ENCODE measurements around the gene TNKS1BP1. TPM values are rescaled to one million over a fixed set of nuclear protein-coding genes. Genes with fewer than 3 reads are reported as not detected.
A peak's percentile ranks its signal among the peaks of the same experiment; 100 is the strongest.

Gene TNKS1BP1
- total and polyA plus RNA-seq, 9 of the 15 experiments (the other 6 are each of a cell fraction or from before 2014, with no cell fraction given) = 1.1 to 47.2 (median 10.9) TPM

DNA sequence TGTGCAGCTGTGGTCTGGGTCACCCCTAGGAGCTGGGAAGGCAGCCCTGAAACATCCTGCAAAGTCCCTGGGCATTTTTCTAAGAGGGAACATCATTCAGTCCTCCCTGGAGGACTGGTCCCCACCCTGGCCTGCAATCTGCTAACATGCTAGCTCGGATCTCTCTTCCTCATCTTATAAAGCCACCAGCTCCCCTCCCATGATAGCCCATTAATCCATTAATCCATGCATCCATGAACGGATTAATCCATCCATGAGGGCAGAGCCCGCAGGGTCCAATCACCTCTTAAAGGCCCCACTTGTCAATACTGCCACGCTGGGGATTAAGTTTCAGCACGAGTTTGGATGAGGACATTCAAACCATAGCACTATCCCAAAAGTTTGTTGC is 44.1 kb upstream of the TNKS1BP1 start:
- in situ Hi-C loops (cut with MboI) = no loop called here
- CTCF ChIA-PET (ENCODE audit: low intra/inter-chr PET ratio) = no interaction called here
- FAIRE-seq = no peak

More for the DNA sequence above, 44.1 kb upstream of the TNKS1BP1 start:
- TF ChIP-seq ZNF263 (CRISPR knock-in tag; IDR thresholded peaks at IDR 0.05; ENCODE audit: borderline replicate concordance) (peak; percentile 78), MYNN (IDR thresholded peaks at IDR 0.05) (no peak), MYNN (CRISPR knock-in tag; IDR thresholded peaks at IDR 0.05) (no peak)
- TF ChIP-seq, protein P1, sequence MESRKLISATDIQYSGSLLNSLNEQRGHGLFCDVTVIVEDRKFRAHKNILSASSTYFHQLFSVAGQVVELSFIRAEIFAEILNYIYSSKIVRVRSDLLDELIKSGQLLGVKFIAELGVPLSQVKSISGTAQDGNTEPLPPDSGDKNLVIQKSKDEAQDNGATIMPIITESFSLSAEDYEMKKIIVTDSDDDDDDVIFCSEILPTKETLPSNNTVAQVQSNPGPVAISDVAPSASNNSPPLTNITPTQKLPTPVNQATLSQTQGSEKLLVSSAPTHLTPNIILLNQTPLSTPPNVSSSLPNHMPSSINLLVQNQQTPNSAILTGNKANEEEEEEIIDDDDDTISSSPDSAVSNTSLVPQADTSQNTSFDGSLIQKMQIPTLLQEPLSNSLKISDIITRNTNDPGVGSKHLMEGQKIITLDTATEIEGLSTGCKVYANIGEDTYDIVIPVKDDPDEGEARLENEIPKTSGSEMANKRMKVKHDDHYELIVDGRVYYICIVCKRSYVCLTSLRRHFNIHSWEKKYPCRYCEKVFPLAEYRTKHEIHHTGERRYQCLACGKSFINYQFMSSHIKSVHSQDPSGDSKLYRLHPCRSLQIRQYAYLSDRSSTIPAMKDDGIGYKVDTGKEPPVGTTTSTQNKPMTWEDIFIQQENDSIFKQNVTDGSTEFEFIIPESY (CRISPR knock-in tag; IDR thresholded peaks at IDR 0.05) = no peak
- TF ChIP-seq, protein P2, sequence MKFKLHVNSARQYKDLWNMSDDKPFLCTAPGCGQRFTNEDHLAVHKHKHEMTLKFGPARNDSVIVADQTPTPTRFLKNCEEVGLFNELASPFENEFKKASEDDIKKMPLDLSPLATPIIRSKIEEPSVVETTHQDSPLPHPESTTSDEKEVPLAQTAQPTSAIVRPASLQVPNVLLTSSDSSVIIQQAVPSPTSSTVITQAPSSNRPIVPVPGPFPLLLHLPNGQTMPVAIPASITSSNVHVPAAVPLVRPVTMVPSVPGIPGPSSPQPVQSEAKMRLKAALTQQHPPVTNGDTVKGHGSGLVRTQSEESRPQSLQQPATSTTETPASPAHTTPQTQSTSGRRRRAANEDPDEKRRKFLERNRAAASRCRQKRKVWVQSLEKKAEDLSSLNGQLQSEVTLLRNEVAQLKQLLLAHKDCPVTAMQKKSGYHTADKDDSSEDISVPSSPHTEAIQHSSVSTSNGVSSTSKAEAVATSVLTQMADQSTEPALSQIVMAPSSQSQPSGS (CRISPR knock-in tag; IDR thresholded peaks at IDR 0.05) = no peak
- TF ChIP-seq, protein P3, sequence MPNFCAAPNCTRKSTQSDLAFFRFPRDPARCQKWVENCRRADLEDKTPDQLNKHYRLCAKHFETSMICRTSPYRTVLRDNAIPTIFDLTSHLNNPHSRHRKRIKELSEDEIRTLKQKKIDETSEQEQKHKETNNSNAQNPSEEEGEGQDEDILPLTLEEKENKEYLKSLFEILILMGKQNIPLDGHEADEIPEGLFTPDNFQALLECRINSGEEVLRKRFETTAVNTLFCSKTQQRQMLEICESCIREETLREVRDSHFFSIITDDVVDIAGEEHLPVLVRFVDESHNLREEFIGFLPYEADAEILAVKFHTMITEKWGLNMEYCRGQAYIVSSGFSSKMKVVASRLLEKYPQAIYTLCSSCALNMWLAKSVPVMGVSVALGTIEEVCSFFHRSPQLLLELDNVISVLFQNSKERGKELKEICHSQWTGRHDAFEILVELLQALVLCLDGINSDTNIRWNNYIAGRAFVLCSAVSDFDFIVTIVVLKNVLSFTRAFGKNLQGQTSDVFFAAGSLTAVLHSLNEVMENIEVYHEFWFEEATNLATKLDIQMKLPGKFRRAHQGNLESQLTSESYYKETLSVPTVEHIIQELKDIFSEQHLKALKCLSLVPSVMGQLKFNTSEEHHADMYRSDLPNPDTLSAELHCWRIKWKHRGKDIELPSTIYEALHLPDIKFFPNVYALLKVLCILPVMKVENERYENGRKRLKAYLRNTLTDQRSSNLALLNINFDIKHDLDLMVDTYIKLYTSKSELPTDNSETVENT (CRISPR knock-in tag; IDR thresholded peaks at IDR 0.05) = no peak
- Histone ChIP-seq H4K20me1 (replicated peaks; ENCODE audit: control insufficient read depth, insufficient read depth, low read length) (no peaks in the 10 kb centered on the region), H3K9ac (ENCODE audit: insufficient read depth in 1 of 2, low read depth in 2 of 2, low read length in 2 of 2) (peak overlapping the region in 1 of 2 experiments; percentile 83; a peak in 1 of 4 replicates), H3K9me1 (ENCODE audit: control insufficient read depth, insufficient read depth, low read length) (no peaks in the 10 kb centered on the region), H3K27ac (ENCODE audit: extremely low read depth, low read depth, low read length) (no peak overlapping the region), H3K4me3 (no peak overlapping the region), H2AFZ (ENCODE audit: low read depth, low read length) (peak overlapping the region; percentile 77; the same call in 1 of the 2 replicates), H3K4me2 (ENCODE audit: insufficient read depth, low read length) (peak overlapping the region; percentile 42; the same call in 1 of the 2 replicates), H3K79me2 (ENCODE audit: control insufficient read depth, insufficient read depth, low read length) (no peaks in the 10 kb centered on the region), H3K9me3 (replicated peaks; ENCODE audit: control insufficient read depth, insufficient read depth, low read depth, low read length) (no peaks in the 10 kb centered on the region), H3K36me3 (ENCODE audit: control insufficient read depth, insufficient read depth, low read length) (no peaks in the 10 kb centered on the region), H3K4me1 (replicated peaks in 1 of 2; ENCODE audit: control insufficient read depth in 2 of 2, insufficient read depth in 2 of 2, low read length in 2 of 2) (peaks cover 8 to 18% of the 10 kb centered on the region in 2 experiments; a peak in 4 of 5 replicates), H3K27me3 (ENCODE audit: control insufficient read depth in 2 of 2, insufficient read depth in 2 of 2, low read length in 2 of 2) (no peaks in the 10 kb centered on the region)
- BruUV-seq (replicated peaks) = no TSS peak
- ATAC-seq (no peak; the same call in 2 of the 3 replicates), DNase-seq (ENCODE audit: extremely low read depth in 1 of 4, low spot score in 3 of 4) (no peak)
- 28% methylated on average over 5 of the region's 5 CpGs for whole genome bisulfite sequencing (ENCODE audit: insufficient coverage, low coverage, missing lambda C conversion rate)
- POLR2A ChIA-PET = interaction anchor here (1.1 kb wide), 1 partner anchor 10 kb away, joined by 3 read pairs; no protein-coding TSS in a partner anchor
- intact Hi-C loops (cut with micrococcal nuclease) = no loop called here

Data from K562 (cell line).